Measurements from ENCODE around the gene TFIP11.

Gene TFIP11

DNA sequence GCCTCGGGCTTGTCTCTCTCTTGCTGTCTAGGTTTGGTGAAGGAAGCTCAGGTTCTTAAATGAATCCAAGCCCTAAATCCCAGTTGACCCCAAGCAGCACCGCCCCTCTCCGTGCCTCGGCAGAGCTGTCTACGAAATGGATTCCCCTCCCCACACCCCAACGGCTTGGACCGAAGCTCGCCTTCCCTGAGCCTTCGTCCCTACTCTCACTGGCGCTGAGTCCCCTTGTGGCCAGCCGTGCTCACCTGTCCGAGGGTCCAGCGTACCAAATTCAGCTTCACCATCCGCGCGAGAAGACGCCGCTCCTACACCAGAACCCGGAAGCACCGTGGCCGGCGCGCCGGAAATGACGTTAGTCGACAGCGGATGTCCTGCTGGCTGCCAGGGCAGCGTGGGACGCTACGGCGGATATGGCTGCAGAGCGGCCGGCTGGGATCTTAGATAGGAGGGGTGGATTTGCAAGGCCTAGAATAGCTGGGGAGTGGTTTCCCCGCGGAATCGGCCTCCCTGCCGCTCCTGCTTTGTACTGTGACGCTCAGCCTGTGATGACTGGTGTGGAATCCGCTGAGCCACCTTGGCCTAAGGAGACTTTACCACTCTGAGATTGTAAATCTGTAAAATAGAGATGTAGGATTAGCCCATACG, at the start of gene TFIP11:
Gene TFIP11 (minus strand): TSS at position 325 of the 645 bp plus-strand sequence. CDS start 2,201 bp downstream, outside the sequence.
- DNase-seq (ENCODE audit: low read depth in 2 of 2, low spot score in 1 of 2) = peak; percentile 81 to 82

DNA sequence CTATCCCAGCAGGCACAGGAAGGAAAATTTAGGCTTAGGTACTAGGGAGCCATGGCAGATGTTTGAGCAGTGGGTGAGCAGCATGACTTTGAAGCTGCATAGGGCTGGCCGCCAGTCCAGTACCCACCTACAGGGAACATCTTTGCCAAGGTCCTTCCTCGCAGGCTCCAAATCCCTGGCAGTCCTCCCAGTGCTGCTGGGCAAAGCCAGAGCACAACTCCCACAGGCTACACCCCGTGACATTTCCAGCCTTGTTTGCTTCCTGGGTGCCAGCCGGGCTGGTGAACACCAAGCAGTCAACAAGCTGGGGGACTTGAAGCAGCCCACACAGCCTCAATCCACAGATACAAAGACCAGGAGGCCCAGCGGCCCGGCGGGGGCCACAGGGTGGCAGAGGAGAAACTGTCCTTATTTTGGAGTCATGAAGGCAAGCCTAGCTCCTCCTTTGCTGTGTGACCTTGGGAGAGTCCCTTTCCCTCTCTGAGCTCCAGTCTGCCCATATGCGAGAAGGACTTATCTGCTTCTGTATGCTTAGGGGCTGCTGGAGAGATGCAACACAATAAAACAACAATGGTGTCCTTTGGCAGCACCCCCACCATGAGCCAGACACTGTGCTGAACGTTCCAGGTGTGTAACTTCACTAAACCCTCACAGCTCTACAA, 49.6 kb upstream of the TFIP11 start:
- DNase-seq (ENCODE audit: low read depth in 2 of 2, low spot score in 1 of 2) = no peak

DNA sequence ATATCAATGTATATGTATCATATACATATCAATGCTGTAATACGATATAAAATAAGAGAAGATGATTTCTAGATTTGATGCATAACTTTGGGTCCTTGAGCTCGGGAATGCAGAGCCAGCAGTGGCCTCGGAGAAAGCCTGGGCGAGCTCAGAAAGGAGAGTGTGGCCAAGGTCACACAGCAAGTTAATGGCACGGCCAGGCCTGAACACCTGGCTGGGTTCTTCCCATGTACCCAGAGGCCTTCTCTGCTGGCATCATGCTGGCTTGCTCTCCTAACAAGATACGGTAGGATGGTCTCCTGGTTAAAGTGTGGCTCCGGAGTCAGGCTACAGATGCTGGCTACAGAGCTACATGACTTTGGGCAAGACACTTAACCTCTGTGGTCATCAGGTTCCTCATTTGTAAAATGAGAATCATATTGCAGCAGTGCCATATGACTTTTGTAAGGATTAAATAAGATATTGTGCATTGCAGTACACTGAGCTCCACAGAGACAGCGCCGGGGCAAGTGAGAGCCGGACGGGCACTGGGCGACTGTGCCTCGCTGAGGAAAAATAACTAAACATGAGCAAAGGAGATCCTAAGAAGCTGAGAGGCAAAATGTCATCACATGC, 47.8 kb upstream of the TFIP11 start:
- no peak for DNase-seq (ENCODE audit: low read depth in 2 of 2, low spot score in 1 of 2)

DNA sequence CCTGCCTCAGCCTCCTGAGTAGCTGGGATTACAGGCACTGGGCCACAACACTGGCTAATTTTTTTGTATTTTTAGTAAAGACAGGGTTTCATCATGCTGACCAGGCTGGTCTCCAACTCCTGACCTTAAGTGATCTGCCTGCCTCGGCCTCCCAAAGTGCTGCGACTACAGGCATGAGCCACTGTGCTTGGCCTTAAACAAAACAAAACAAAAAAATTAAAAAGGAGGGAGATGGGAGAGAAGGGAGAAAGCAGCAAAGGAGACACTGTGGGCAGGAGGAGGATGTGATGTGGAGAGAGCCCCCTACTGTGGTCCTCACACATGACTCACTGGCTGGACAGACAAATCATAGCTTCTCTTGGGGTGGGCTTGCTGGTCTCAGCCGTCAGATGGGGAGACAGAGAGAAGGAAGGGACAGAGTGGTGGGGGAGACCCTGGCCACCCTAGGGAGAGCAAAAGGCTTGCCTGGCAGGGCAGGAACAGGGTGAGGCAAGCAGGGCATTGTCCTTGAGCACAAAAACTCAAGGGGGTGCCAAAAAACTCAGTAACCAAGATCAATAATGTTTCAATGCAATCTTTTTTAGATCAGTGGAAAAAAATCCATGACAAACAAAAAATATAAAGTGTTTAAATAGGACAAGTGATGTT, 46.1 kb upstream of the TFIP11 start:
- no peak for DNase-seq (ENCODE audit: low read depth in 2 of 2, low spot score in 1 of 2)

DNA sequence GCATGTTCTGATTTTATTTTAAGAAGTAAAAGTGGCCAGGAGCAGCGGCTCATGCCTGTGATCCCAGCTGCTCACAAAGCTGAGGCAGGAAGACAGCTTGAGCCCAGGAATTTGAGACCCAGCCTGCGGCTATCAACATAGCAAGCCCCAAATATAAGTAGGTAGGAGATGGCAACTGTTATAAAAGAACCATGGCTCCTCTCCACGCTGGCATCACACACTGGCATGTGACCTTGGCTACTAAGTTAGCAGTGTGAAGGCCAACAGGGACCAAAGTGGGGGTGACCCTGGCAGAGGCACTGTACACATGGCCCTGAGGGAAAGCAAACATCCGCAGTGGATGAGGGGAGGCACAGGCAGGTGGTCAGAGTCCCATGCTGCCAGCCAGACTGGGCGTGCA, 44.6 kb upstream of the TFIP11 start:
- no peak for DNase-seq (ENCODE audit: low read depth in 2 of 2, low spot score in 1 of 2)

DNA sequence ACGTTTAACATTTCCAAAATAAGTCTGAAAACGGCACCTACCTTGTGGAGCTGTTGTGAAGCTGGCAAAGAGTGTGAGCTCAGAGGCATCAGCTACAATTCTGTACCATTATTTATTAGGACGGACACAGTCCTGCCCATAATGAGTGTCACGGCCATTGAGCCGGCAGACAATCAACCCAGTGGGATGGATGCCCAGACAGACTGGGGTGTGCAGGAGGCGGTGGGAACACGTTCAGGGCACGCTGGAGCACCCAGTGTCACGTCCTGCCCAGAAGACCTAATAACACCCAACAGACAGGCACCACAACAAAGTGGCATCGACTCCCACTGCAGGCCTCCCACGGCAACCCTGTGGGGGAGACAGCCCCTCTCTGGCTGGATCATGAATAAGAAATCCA, 43.2 kb upstream of the TFIP11 start:
- no peak for DNase-seq (ENCODE audit: low read depth in 2 of 2, low spot score in 1 of 2)

DNA sequence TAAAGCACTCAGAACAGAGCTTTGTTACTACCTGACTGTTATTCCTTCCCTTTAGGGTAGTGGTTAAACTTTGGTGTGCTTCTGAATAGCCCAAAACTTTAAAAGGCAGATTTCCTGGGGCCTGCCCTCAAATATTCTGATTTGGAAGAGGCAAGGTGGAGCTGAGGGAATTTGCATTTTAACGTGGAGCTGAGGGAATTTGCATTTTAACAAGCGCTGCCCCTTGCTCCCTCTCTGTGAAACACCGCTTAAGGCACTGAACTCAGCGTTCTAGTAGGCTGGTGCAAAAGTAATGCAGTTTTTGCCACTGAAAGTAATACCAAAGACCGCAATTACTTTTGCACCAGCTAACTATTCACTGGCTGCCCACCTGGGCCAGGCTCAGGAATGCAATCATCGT, 42.7 kb upstream of the TFIP11 start:
- no peak for DNase-seq (ENCODE audit: low read depth in 2 of 2, low spot score in 1 of 2)

DNA sequence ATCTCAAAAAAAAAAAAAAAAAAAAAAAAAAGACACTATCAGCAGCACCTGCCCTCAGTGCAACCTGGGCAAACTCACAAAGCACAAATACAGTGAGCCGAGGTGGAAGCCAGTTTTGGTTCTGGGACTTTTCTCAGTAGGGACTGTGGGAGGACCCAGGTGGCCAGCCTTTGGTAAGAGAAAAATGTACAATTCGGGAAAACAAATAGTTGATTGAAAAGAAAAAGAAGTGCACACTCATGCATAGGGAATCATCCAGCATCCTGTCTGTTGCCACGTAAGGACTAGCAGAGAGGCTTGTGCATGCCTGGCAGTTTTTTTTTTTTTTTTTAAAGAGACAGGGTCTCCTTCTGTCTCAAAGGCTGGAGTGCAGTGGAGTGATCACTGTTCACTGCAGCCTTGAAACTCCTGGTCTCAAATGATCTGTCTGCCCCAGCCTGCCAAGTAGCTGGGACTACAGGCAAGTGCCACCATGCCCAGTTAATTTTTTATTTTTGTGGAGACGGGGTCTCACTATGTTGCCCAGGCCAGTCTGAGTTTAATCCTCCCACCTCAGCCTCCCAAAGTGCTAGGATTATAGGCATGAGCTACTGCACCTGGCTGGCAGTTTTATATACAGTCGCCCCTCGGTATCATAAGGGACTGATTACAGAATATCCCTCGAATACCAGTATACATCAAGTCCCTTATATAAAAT, 40.9 kb upstream of the TFIP11 start:
- DNase-seq (ENCODE audit: low read depth in 2 of 2, low spot score in 1 of 2) = no peak

DNA sequence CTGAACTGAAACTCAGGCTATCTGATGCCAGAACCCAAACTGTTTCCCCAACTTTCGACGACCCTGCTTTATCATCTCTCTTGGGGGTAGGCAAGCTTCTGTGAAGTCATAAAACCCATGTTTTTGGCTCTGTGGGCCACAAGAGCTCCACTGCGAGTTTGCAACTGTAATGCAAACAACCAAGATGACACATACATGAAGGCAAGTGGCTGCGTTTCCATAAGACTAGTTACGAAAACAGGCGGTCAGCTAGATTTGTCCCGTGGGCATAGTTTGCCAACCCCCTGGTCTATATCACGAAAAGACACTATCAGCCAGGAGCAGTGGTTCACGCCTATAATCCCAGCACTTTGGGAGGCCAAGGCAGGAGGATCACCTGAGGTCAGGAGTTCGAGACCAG, 40.2 kb upstream of the TFIP11 start:
- no peak for DNase-seq (ENCODE audit: low read depth in 2 of 2, low spot score in 1 of 2)

DNA sequence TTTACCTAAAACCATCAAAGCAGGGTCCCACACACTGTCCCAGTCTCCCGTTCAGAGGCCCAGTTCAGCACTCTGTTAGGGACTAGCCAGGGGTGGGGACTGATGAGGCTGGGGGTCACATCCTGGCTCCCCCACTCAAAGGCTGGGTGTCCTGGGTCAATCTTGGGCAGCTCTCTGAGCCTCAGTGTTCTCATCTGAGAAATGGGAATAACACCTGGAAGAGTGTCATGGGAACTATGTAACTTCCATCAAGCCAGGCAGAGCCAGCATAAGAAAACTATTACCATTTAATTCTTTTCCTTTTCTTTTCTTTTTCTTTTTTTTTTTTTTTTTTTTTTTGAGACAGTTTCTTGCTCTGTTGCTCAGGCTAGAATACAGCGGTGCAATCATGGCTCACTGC, 39.3 kb upstream of the TFIP11 start:
- no peak for DNase-seq (ENCODE audit: low read depth in 2 of 2, low spot score in 1 of 2)

DNA sequence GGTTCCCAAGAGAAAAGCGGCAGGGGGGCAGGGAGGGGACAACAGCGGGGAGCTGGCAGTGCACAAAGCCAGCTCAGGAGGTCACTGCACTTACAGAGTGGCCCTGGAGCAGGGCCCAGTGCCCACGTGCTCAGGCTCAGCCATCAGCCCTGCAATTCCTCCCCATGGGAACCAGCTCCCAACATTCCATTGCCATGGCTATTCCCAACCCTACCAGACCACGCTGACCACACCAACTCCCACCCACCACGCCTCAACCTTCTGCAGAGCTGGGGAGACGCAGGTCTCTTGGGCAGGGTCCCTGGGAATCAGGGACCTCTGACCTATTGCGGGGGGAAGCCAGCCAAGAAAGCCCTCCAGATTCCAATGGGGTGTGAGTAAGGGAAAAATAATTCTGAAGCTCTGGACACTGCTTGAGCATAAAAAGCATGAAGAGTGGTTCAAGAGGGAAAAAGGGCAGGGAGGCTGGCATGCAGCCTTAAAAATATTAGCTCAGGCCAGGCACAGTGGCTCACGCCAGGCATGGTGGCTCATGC, 38.3 kb upstream of the TFIP11 start:
- no peak for DNase-seq (ENCODE audit: low read depth in 2 of 2, low spot score in 1 of 2)

DNA sequence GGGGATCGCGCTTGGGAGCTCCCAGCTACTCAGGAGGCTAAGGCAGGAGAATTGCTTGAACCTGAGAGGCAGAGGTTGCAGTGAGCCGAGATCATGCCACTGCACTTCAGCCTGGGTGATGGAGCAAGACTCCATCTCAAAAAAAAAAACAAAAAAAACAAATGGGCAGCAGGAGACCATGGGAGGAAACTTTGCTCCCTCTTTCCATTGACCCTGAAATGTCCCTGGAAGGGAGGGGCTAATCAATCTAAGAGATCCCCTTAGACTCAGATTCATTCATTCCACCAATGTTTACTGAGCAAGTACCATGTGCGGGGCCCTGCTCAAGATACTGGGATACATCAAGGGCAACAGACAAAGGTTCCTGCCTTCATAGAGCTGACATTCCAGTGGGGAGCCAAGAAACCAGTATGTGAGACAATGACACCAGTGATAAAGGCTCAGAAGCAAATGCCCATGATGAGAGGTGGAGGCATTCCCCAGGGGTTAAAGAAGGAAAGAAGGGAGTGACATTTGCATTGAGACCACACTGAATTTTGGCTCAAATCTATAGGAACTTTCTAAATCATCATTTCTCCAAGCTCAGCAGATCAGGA, 37.7 kb upstream of the TFIP11 start:
- DNase-seq (ENCODE audit: low read depth in 2 of 2, low spot score in 1 of 2) = no peak

DNA sequence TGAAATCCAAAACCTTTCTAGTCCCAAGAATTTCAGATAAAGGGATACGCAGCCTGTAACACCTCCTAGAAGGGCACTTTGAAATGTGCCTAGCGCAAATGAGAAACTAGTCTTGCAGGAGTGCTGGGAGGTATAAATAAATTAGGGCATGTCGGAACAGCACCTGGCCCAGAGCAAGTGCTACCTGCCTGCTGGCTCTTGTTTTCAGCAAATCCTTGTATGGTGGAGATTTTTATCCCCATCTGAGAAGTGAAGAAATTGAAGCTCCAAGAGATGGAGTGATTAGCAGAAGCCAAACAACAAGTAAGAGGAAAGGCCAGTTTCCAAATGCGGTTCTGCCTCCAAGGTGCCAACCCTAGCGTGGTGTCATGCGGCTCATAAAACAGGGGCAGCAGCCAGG, 36.7 kb upstream of the TFIP11 start:
- DNase-seq (ENCODE audit: low read depth in 2 of 2, low spot score in 1 of 2) = no peak

DNA sequence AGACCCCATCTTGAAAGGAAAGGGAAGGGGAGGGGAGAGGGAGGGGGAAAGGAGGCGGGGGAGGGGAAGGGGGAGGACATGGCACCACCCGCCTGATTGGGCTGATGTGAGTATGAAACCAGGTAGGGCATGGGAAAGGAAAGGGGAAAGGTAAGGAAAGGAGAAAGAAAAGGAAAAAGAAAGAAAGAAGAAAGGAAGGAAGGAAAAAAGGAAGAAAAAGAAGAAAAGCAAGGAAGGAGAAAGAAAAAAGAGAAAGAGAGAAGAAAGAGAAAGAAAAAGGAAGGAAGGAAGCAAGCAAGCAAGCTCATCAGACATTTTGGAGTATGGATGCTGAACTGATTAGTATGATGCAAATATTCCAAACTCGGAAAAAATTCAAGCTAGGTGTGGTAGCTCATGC, 36.0 kb upstream of the TFIP11 start:
- DNase-seq (ENCODE audit: low read depth in 2 of 2, low spot score in 1 of 2) = no peak

DNA sequence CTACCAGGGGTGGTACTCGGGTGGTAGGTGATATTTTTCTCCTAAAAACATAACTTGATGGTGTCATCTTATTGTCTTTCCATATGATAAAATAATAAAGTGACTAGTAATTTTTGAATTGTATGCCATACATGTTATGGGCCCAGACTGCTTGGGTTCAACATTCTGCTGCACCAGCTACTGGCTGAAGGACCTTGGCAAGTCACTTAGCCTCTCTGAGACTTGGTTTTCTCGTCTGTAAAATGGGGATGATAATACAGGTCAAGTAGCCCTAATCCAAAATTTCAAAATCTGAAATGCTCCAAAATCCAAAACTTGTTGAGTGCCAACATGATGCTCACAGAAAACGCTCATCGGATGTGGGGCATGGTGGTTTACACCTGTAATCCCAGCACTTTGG, 35.6 kb upstream of the TFIP11 start:
- no peak for DNase-seq (ENCODE audit: low read depth in 2 of 2, low spot score in 1 of 2)

DNA sequence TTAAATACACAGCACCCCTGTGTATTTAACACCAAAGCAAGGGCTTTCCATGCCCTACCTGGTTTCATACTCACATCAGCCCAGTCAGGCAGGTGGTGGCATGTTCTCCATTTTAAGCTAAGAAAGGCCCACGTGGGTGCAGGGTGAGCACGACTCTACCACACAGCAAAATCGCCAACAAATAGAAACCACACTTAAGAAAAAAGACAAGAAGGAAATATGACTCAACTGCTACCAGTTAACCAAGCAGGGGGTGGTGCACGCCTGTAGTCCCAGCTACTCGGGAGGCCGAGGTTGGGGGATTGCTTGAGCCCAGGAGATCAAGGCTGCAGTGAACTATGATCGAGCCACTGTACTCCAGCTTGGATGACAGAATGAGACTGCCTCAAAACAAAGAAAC, 35.2 kb upstream of the TFIP11 start:
- peak; percentile 3 to 6 for DNase-seq (ENCODE audit: low read depth in 2 of 2, low spot score in 1 of 2)

DNA sequence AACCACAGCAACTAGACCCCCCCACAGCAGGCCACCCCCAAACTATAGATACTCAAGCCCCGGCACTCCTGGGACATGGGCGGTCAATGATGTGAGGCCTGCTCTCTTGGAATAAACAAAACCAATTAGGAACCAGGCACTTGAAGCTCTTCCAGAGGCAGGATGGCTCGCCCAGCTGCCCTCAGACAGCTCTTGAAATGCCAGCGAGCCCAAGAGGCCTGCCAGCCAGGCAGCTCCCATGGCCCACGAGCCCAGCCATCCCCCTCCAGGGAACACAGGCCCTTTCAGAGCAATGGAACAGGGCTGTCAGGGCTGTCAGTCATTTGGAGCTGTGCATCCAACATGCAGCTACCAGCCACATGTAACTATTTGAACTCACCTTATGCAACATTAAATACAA, 34.0 kb upstream of the TFIP11 start:
- no peak for DNase-seq (ENCODE audit: low read depth in 2 of 2, low spot score in 1 of 2)

DNA sequence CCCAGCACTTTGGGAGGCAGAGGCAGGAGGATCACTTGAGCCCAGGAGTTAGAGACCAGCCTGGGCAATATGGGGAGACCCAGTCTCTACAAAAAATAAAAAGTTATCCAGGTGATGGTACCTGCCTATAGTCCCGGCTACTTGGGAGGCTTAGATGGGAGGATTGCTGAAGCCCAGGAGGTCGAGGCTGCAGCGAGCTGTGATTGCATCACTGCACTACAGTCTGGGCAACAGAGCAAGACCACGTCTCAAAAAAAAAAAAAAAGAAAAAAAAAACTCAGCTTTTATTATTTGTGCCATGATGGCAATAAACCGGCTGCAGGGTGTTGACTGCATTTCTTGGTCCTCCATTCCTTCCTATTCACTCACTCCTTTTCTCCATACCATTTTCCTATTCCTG, 33.6 kb upstream of the TFIP11 start:
- DNase-seq (ENCODE audit: low read depth in 2 of 2, low spot score in 1 of 2) = no peak

DNA sequence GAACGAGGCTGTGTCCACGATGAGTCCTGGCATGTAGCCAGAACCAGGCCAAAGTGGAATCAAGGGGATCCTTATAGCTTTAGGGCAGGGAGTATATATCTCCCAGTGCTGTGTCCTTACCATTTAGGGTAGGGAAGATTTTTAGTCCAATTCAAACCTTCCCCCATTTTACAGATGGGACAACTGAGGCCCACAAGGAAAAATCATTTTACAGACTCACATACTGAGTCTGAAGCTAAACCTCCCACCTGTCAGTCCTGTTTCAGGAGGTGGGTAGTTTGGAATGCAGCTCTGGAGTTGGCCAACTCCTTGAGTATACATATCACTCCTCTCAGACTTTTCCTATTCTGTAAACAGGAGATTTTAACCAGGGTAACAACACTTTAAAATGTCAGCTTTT, 33.1 kb upstream of the TFIP11 start:
- no peak for DNase-seq (ENCODE audit: low read depth in 2 of 2, low spot score in 1 of 2)

DNA sequence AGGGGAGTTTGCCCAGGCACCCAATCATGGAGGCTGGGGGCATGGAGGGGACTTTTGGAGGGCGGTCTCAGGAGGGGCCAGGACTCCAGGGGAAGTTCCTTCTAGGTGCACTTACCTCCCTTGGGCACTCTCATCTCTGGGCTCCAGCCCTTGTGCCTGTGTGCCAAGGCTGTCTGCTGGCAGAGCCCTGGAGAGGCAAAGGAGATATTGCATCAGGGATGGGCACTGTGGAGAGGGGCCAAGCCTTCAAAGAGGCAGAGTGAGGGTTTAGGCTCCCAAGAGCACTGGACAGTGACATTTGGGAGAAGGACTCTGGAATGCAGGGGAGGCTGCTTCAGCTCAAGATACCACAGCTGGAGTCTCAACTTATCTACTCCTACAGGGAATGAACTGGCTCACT, 32.2 kb upstream of the TFIP11 start:
- no peak for DNase-seq (ENCODE audit: low read depth in 2 of 2, low spot score in 1 of 2)

DNA sequence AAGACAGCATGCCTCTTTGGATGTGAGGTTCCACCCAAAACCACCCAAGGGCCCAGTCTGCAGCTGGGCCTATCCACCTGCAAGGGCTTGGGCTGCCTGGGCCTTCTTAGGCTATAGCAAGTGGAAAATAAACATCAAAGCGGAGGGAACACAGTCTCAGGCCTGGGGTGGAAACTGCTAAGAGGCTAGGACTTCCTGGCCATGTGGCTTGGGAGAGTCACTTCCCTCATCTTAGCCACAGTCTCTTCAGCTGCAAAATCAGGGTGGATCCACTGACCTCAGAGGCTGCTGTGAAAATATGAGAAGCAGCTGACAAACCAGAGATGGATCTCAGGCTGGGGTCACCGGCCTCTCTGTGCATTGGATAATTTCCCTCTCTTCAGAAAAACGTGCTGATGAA, 30.6 kb upstream of the TFIP11 start:
- DNase-seq (ENCODE audit: low read depth in 2 of 2, low spot score in 1 of 2) = no peak

Data from stimulated activated CD8-positive, alpha-beta memory T cell treated with anti-CD3 and anti-CD28 coated beads, Interleukin-4, amount 100 ng/mL, for 4 hours (primary cell).